CD4-positive, alpha-beta memory T cell (primary cell): ENCODE results near the gene HYAL1. TPM values are rescaled to one million over a fixed set of nuclear protein-coding genes. Genes with fewer than 3 reads are reported as not detected.
A peak's percentile ranks its signal among the peaks of the same experiment; 100 is the strongest.

ENCODE experiments used
- CTCF ChIA-PET: fragments of 350-600 bp; sonication (Branson Sonifier 250); formaldehyde crosslinking; loops from one replicate; lab custom pipeline; 2021; ENCODE audit warnings: inconsistent platforms; ENCODE audit not compliant: partially characterized antibody; lab: Charles Lee
- POLR2A ChIA-PET: fragments of 350-600 bp; sonication (Branson Sonifier 250); formaldehyde crosslinking; loops from one replicate; lab custom pipeline; 2021; ENCODE audit not compliant: partially characterized antibody; lab: Charles Lee
- DNase-seq, 5 donors: peaks; one replicate each; pipeline versions ENCODE4 v3.0.0 to v3.0.0-alpha.2; 2020 to 2022; ENCODE audit warnings: mixed read lengths in 1 of 5
- H3K27ac ChIP-seq: one replicate; pipeline ENCODE4 v1.7.0; 2013; ENCODE audit warnings: low read depth, low read length
- H3K27me3 ChIP-seq: 2 replicates; pipeline ENCODE4 v1.7.0; 2013; ENCODE audit warnings: mild to moderate bottlenecking, low read length, moderate library complexity; ENCODE audit not compliant: insufficient read depth
- H3K36me3 ChIP-seq: 2 replicates; pipeline ENCODE4 v1.7.0; 2013; ENCODE audit warnings: mild to moderate bottlenecking, low read length, moderate library complexity; ENCODE audit not compliant: insufficient read depth
- H3K4me1 ChIP-seq: 2 replicates; pipeline ENCODE4 v1.7.0; 2013; ENCODE audit warnings: mild to moderate bottlenecking, low read length, moderate library complexity; ENCODE audit not compliant: insufficient read depth
- H3K4me3 ChIP-seq, 2 donors: one replicate each; pipeline ENCODE4 v1.7.0; 2013; ENCODE audit warnings: low read length in 2 of 2, mild to moderate bottlenecking in 1 of 2
- H3K9me3 ChIP-seq, 2 donors: one replicate each; pipeline ENCODE4 v1.7.0; 2013; ENCODE audit warnings: low read length in 2 of 2, control low read depth in 1 of 2; ENCODE audit not compliant: control insufficient read depth in 1 of 2
- H3K27ac Mint-ChIP-seq, 7 donors: one replicate each; pipeline ENCODE4 v1.8.0; 2020 to 2021; ENCODE audit warnings: mixed read lengths in 7 of 7, mild to moderate bottlenecking in 6 of 7, inconsistent platforms in 3 of 7, moderate library complexity in 3 of 7
- H3K27me3 Mint-ChIP-seq, 2 donors: one replicate each; pipeline ENCODE4 v1.8.0; 2020 to 2021; ENCODE audit warnings: mixed read lengths in 2 of 2
- H3K36me3 Mint-ChIP-seq, 2 donors: one replicate each; pipeline ENCODE4 v1.8.0; 2020 to 2021; ENCODE audit warnings: mixed read lengths in 2 of 2, inconsistent platforms in 1 of 2, mild to moderate bottlenecking in 1 of 2
- H3K4me1 Mint-ChIP-seq, 4 donors: one replicate each; pipeline ENCODE4 v1.8.0; 2020 to 2021; ENCODE audit warnings: mixed read lengths in 4 of 4, mild to moderate bottlenecking in 1 of 4
- H3K4me3 Mint-ChIP-seq, 8 donors: one replicate each; pipeline ENCODE4 v1.8.0; 2020 to 2021; ENCODE audit warnings: mixed read lengths in 8 of 8, mild to moderate bottlenecking in 7 of 8, moderate library complexity in 6 of 8, inconsistent platforms in 3 of 8
- H3K9me3 Mint-ChIP-seq, 8 donors: one replicate each; pipeline ENCODE4 v1.8.0; 2020 to 2021; ENCODE audit warnings: mixed read lengths in 8 of 8, mild to moderate bottlenecking in 5 of 8, inconsistent platforms in 3 of 8, moderate library complexity in 1 of 8
- intact Hi-C: fragments of 100-400 bp; cut with micrococcal nuclease; formaldehyde crosslinking; loops from one replicate; pipeline ENCODE4 v1.15.1; 2023
- polyA plus RNA-seq, 2 donors: library from polyadenylated mRNA; unstranded; fragments of 300-500 nt; fragmentation: Illumina TruSeq; gene quantifications; one replicate each; pipeline ENCODE4 v1.2.3, GENCODE V29; 2021
- total RNA-seq, 2 experiments: library from RNA; stranded (reverse); gene quantifications; one replicate each; pipeline ENCODE4 v1.2.3, GENCODE V29; 2021

HYAL1 gene
- total and polyA plus RNA-seq, 4 experiments from 2014 or later = 0.09 to 0.50 (median 0.29) TPM

DNA sequence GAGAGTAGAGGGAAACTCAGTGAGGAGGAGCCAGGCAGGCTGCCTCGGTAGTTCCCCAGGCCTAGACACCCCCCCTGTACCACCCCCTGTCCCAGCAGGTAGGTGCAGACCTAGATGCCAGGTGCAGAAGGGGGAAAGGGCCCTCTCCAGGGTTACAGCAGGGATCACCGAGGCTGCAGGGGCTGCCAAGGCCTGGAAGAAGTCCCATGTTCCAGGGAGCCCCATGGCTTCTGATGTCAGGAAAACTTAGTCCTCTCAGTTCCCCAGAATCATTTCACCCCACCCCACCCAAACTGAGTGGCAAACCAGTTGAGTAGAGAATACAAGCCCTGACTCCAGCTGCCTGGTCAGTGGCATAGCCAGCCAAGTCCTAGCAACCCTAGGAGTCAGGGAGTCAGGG, 41.9 kb downstream of the HYAL1 start:
- Histone ChIP-seq H3K27ac (no peak overlapping the region), H3K9me3 (no peaks in the 10 kb centered on the region), H3K4me1 (peaks cover 13% of the 10 kb centered on the region), H3K36me3 (peaks cover 19% of the 10 kb centered on the region), H3K27me3 (no peaks in the 10 kb centered on the region), H3K4me3 (no peak overlapping the region)
- Mint-ChIP-seq H3K9me3 (peaks cover 0 to 2% (median 0%) of the 10 kb centered on the region in 8 donors), H3K36me3 (peaks cover 13 to 27% of the 10 kb centered on the region in 2 donors), H3K27ac (peak overlapping the region in 1 of 7 donors; percentile 42), H3K4me3 (peak overlapping the region in 2 of 8 donors; percentile 32 to 54), H3K4me1 (peaks cover 3 to 9% (median 4%) of the 10 kb centered on the region in 4 donors), H3K27me3 (no peaks in the 10 kb centered on the region)
- CTCF ChIA-PET = interaction anchor here (1.0 to 6.2 kb wide), 7 partner anchors 12 to 69 kb away, joined by 3 to 34 read pairs (median 8); partner anchors contain the start of genes GNAT1 and TUSC2
- intact Hi-C loops = no loop called here
- POLR2A ChIA-PET = interaction anchor here (1.3 to 5.2 kb wide), 3 partner anchors 13 to 76 kb away, joined by 3 to 35 read pairs (median 4); no protein-coding TSS in a partner anchor
- DNase-seq = peak in 1 of 5 donors; percentile 29

DNA sequence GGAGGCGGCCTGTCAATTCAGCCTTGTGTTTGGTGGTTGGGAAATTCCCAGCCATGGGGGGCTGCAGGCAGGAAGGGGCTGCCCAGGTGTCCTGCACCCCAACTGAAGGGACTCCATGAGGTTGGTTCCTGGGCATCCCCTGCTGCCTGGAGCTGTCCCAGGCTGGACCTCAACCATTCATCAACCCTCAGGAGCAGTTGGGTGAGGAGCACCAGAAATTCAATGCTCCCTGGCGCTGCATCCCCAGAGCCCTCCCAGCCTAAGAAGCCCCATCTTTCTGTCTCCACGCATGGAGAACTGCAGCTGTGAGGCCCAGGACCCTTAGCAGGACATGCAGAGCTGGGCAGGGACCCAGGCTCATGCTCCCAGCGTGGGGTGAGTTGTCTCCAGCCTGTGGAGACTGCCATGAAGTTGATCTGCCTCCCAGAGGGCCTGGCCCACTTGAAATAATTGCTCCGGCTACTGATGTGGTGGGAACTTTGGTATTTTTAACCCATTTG, 42.4 kb downstream of the HYAL1 start:
- H3K36me3 ChIP-seq = peaks cover 24% of the 10 kb centered on the region
- H3K9me3 Mint-ChIP-seq = peaks cover 0 to 2% (median 0%) of the 10 kb centered on the region in 8 donors
- CTCF ChIA-PET = interaction anchor here (1.0 to 6.2 kb wide), 7 partner anchors 11 to 69 kb away, joined by 3 to 34 read pairs (median 8); partner anchors contain the start of genes GNAT1 and TUSC2
- no peaks in the 10 kb centered on the region for H3K27me3 ChIP-seq
- peaks cover 13% of the 10 kb centered on the region for H3K4me1 ChIP-seq
- H3K9me3 ChIP-seq = no peaks in the 10 kb centered on the region
- intact Hi-C loops = loop anchor here (1.0 kb wide), 1 partner anchor 34 kb away; no protein-coding TSS in a partner anchor
- peak overlapping the region in 3 of 8 donors; percentile 32 to 68 (median 54) for H3K4me3 Mint-ChIP-seq
- no peaks in the 10 kb centered on the region for H3K27me3 Mint-ChIP-seq
- no peak overlapping the region for H3K27ac ChIP-seq
- H3K27ac Mint-ChIP-seq = peak overlapping the region in 2 of 7 donors; percentile 42 to 55
- POLR2A ChIA-PET = interaction anchor here (0.6 to 5.2 kb wide), 6 partner anchors 11 to 76 kb away, joined by 3 to 35 read pairs (median 4); no protein-coding TSS in a partner anchor
- no peak overlapping the region for H3K4me3 ChIP-seq
- peaks cover 3 to 9% (median 4%) of the 10 kb centered on the region in 4 donors for H3K4me1 Mint-ChIP-seq
- DNase-seq = peak in 1 of 5 donors; percentile 25
- H3K36me3 Mint-ChIP-seq = peaks cover 15 to 32% of the 10 kb centered on the region in 2 donors

DNA sequence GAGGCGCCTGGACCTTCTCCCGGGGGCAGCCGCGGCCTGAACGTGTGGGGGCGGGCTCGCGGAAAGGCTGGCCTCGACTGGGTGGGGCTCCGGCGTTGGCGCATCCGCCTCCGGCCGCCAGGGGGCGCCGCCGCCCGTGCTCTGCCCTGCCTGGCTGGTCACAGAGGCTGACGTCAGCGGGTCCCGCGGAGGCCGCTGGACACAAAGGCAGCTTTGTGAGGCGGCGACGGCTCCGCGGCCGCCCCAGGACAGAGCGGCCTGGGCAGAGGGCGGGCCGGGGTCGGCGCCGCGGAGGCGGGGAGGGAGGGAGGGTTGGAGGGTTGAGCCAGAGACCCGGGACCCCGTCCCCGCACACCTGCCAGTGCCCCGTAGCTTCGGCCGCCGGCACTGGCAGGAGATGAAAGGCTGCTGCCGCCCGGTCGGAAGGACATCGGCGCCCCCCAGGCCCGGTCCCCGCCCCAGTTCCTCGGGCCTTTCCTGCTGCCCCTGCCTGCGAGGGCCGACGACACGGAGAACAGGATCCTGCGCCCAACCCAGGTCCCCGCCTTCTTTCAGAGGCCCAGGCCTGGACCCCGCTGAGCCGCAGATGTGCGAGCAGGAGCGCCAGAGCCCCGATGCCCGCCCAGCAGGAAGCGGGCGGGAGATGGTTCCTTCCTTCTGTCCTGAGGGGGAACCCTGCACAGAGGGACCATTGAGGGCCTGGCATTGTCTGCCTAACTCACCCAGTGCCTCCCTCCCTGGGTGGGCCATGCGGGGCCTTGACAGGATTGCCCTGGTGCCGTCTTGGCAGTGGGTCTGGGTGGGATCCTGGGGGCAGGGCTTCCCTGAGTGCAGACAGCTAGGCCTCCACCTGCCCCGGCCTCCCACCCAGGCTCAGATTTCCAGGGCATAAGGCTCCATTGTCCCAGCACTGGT, 43.1 kb downstream of the HYAL1 start:
- Histone ChIP-seq H3K9me3 (no peaks in the 10 kb centered on the region), H3K4me1 (peaks cover 13% of the 10 kb centered on the region), H3K27me3 (no peaks in the 10 kb centered on the region), H3K27ac (peak overlapping the region; percentile 46), H3K4me3 (peak overlapping the region in 1 of 2 donors; percentile 24), H3K36me3 (peaks cover 27% of the 10 kb centered on the region)
- Mint-ChIP-seq H3K4me1 (peaks cover 3 to 9% (median 4%) of the 10 kb centered on the region in 4 donors), H3K9me3 (peaks cover 0 to 2% (median 0%) of the 10 kb centered on the region in 8 donors), H3K27ac (peak overlapping the region in 5 of 7 donors; percentile 48 to 91 (median 81)), H3K4me3 (peak overlapping the region; percentile 36 to 83 (median 68)), H3K36me3 (peaks cover 15 to 34% of the 10 kb centered on the region in 2 donors), H3K27me3 (no peaks in the 10 kb centered on the region)
- CTCF ChIA-PET = interaction anchor here (0.7 to 6.2 kb wide), 11 partner anchors 10 to 290 kb away, joined by 3 to 34 read pairs (median 5); partner anchors contain the start of genes GNAT1 and TUSC2
- intact Hi-C loops = loop anchor here (1.0 kb wide), 1 partner anchor 33 kb away; no protein-coding TSS in a partner anchor
- peak; percentile 76 to 82 (median 79) for DNase-seq
- POLR2A ChIA-PET = interaction anchor here (0.6 to 5.2 kb wide), 7 partner anchors 12 to 68 kb away, joined by 3 to 35 read pairs (median 4); no protein-coding TSS in a partner anchor

DNA sequence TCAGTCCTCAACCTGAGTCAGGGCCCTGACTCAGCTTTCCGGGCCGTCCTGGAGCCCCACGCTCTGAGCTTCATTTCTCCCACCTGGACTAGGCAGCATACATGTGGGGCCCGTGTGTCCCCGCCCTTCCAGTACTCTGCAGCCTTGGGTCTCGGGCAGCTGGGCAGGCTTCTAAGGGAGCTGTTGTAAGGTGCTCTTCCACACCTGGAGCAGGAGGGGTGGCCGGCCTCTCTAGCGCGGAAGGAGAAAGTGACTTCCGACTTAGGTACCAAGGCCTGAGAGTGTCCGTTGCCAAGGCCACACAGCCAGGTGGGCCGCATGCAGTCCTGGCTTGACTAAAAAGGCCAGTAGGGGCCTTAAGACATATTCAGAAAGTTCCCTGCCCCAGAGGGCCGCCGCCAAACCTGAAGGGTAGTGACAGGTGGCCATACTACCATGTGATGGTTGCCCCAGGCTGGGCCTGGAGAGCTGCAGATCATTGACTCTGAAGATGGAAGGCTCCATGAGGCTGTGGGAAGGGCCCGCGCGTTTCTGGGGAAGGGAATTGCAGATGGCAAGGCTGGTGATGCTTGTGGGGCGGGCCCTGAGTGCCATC, 43.8 kb downstream of the HYAL1 start:
- ChIA-PET POLR2A (interaction anchor here (0.9 to 5.2 kb wide), 7 partner anchors 11 to 67 kb away, joined by 3 to 35 read pairs (median 3); no protein-coding TSS in a partner anchor), CTCF (interaction anchor here (0.8 to 6.2 kb wide), 11 partner anchors 10 to 291 kb away, joined by 3 to 34 read pairs (median 8); partner anchors contain the start of genes GNAT1 and TUSC2)
- H3K9me3 Mint-ChIP-seq = peaks cover 0 to 2% (median 0%) of the 10 kb centered on the region in 8 donors
- no peaks in the 10 kb centered on the region for H3K27me3 Mint-ChIP-seq
- intact Hi-C loops = loop anchor here (1.0 kb wide), 1 partner anchor 32 kb away; no protein-coding TSS in a partner anchor
- no peaks in the 10 kb centered on the region for H3K9me3 ChIP-seq
- peaks cover 13% of the 10 kb centered on the region for H3K4me1 ChIP-seq
- peak overlapping the region in 6 of 7 donors; percentile 48 to 91 (median 71) for H3K27ac Mint-ChIP-seq
- H3K36me3 Mint-ChIP-seq = peaks cover 15 to 36% of the 10 kb centered on the region in 2 donors
- H3K27me3 ChIP-seq = no peaks in the 10 kb centered on the region
- peaks cover 3 to 9% (median 4%) of the 10 kb centered on the region in 4 donors for H3K4me1 Mint-ChIP-seq
- peak overlapping the region in 7 of 8 donors; percentile 43 to 83 (median 71) for H3K4me3 Mint-ChIP-seq
- H3K36me3 ChIP-seq = peaks cover 35% of the 10 kb centered on the region
- no peak for DNase-seq
- H3K4me3 ChIP-seq = no peak overlapping the region
- H3K27ac ChIP-seq = peak overlapping the region; percentile 46

DNA sequence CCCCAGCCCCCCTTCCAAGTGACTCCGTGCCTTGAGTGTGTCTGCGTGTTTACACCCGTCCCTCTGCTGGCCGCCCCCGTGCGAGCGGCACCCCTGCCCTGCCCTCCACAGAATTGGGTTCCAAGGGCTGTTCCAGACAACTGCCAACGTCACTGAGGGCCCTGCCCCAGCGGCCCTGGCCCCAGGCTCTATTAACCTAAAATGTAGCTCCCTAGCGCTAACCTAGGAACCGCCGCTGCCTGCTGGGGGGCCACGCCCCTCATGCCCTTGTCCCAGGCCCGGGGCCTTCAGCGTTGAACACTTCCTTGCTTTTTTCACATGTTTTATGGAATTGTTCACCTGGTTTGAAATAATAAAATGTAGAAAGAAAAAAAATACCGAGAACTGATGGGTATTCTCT, 44.4 kb downstream of the HYAL1 start:
- Mint-ChIP-seq H3K27me3 (no peaks in the 10 kb centered on the region), H3K27ac (peak overlapping the region in 2 of 7 donors; percentile 68 to 76), H3K4me3 (peak overlapping the region in 1 of 8 donors; percentile 42), H3K9me3 (peaks cover 0 to 2% (median 0%) of the 10 kb centered on the region in 8 donors), H3K4me1 (peaks cover 3 to 9% (median 4%) of the 10 kb centered on the region in 4 donors), H3K36me3 (peaks cover 15 to 42% of the 10 kb centered on the region in 2 donors)
- ChIA-PET POLR2A (interaction anchor here (0.9 to 5.2 kb wide), 5 partner anchors 11 to 47 kb away, joined by 3 to 35 read pairs (median 3); no protein-coding TSS in a partner anchor), CTCF (interaction anchor here (0.9 to 6.2 kb wide), 12 partner anchors 8 to 291 kb away, joined by 3 to 34 read pairs (median 8); partner anchors contain the start of genes GNAI2, GNAT1 and TUSC2)
- H3K36me3 ChIP-seq = peaks cover 40% of the 10 kb centered on the region
- intact Hi-C loops = no loop called here
- no peak overlapping the region for H3K4me3 ChIP-seq
- no peak for DNase-seq
- H3K27ac ChIP-seq = no peak overlapping the region
- H3K27me3 ChIP-seq = no peaks in the 10 kb centered on the region
- no peaks in the 10 kb centered on the region for H3K9me3 ChIP-seq
- H3K4me1 ChIP-seq = peaks cover 13% of the 10 kb centered on the region

DNA sequence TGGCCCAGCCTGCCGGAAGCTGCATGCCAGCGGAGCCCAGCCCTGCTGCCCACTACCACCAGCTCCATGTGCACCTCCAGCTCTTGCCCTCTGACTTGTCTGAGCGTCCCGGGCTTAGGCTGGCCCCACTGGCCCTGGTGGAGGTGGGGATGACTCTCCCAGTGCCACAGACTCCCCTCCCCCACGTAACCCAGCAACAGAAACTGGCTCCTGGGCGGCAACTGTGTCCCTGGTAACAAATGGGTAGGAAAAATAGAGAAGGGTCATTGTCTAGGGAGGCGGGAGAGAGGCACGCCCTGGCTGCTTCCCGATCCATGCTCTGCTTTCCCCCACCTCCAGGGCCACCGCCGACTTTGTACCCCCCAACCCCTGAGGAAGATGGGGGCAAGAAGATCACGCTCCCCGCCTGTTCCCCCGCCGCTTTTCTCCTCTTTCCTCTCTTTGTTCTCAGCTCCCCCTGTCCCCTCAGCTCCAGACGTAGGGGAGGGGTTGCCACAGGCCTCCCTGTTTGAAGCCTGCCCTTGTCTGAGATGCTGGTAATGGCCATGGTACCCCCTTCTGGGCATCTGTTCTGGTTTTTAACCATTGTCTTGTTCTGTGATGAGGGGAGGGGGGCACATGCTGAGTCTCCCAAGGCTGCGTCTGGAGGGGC, 45.2 kb downstream of the HYAL1 start:
- H3K4me3 Mint-ChIP-seq = no peak overlapping the region
- H3K9me3 Mint-ChIP-seq = peaks cover 0 to 2% (median 0%) of the 10 kb centered on the region in 8 donors
- no peaks in the 10 kb centered on the region for H3K27me3 Mint-ChIP-seq
- H3K36me3 Mint-ChIP-seq = peaks cover 22 to 49% of the 10 kb centered on the region in 2 donors
- no peak for DNase-seq
- H3K36me3 ChIP-seq = peaks cover 48% of the 10 kb centered on the region
- CTCF ChIA-PET = interaction anchor here (1.2 to 6.2 kb wide), 8 partner anchors 8 to 66 kb away, joined by 3 to 34 read pairs (median 12); partner anchors contain the start of genes GNAI2 and GNAT1
- H3K27ac ChIP-seq = no peak overlapping the region
- H3K9me3 ChIP-seq = no peaks in the 10 kb centered on the region
- no peaks in the 10 kb centered on the region for H3K27me3 ChIP-seq
- intact Hi-C loops = no loop called here
- no peak overlapping the region for H3K4me3 ChIP-seq
- H3K27ac Mint-ChIP-seq = peak overlapping the region in 2 of 7 donors; percentile 36 to 54
- peaks cover 13% of the 10 kb centered on the region for H3K4me1 ChIP-seq
- POLR2A ChIA-PET = interaction anchor here (5.2 kb wide), 1 partner anchor 10 kb away, joined by 35 read pairs; no protein-coding TSS in a partner anchor
- H3K4me1 Mint-ChIP-seq = peaks cover 5 to 9% (median 8%) of the 10 kb centered on the region in 4 donors
